GM18520 (cell line): Measurements from ENCODE around the gene SSNA1.
A peak's percentile ranks its signal among the peaks of the same experiment; 100 is the strongest.

Experiments
- ATAC-seq: cut with Tn5 transposase; IDR thresholded peaks from one replicate; pipeline ENCODE4 v1.9.1; 2021; ENCODE audit not compliant: unreplicated experiment

Gene SSNA1

GRCh38 chr9:137198902-137199283 is 10.4 kb downstream of the SSNA1 start:
- ATAC-seq: no peak

DNA sequence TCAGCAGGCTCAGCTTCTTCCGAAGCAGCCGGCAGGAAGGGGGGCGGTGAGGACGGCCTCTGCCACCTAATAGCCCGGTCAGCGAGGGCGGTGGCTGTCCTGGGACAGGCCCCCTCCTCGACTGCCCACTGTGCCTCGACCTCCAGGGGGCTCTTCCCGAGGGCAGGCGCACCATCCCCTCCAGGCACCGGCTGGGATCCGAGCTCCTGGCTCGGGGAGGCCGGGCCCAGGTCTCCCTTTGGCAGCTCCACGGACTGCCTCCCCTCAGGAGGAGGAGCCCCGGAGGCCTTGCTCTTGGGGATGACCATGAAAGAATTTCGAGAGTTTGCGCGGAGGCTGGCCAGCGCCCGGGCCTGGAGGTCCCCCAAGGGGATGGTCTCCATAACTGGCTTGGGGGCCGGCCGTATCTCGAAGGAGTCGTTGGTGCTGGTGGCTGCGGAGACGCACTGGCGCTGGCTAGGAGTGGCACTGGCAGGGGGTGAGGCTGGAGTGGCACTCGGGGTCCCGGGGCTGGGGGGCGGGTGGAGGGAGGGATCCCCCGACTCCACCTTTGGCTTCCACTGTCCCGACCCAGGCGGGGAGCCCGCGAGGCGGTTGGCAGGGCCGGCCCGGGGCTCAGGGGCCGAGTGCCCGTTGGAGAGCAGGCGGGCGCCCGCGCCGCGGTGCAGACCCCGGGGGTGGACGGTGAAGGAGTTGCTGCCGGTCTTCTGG is 11.1 kb downstream of the SSNA1 start:
- ATAC-seq: no peak

DNA sequence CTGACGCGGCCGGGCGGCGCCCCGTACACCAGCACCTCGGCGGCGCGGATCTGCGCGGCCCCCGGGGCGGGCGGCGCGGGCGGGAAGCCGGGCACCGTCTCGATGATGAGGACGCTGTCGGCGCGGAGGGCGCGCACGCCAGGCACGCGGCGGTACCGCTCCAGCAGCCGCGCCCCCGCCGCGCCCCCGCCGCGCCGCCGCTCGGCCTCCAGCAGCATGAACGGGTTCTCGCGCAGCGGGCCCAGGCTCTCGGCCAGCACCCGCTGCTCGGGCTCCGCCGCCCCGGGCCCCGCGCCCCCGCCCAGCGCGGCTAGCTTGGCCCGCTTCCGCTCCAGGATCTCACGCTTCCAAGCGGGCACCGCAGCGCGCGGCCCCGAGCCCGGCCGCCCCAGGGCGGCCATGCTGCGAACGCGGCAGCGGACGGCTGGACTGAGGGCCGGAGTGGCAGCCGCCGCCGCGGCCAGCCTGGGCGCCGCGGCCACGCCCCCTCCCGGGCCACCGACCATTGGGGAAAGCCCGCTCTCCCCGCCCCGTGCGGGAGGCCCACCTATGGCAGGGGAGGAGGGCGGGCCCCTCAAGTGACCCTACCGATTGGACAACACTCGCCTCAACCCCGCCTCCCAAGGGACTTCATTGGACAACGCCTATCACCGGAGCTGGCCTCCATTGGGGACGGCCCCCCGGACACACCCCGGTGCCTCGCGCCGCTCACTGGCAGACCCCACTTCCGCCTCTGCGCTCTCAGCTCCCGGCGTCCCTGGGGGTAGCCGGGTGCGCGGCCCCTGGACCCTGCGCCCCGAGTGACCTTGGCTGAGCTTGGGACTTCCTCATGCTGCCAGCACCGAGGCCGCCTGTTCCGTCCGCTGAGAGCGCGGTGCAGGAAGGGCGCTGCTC is 12.1 kb downstream of the SSNA1 start, which contains the start of gene TPRN:
Gene TPRN (minus strand): TSS at position 431 of the 894 bp plus-strand sequence. CDS start 30 bp downstream, at position 401.
- ATAC-seq: peak; percentile 88

- ATAC-seq: no peak
Observed at GRCh38 chr9:137201205-137201868, 12.9 kb downstream of the SSNA1 start.

DNA sequence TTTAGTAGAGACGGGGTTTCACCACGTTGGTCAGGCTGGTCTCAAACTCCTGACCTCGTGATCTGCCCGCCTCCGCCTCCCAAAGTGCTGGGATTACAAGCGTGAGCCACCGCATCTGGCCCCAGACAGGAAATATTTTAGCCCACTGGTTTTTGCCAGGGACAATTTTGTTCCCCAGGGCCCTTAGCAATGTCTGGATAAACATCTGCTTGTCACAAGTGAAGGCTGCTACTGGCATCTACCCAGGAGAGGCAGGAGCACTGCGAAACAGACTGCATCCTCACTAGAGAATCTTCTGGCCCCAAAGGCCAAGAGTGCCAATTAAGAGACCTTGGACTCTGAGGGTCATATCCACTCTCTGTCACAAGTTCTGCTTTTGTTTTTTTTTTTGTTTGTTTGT is 14.5 kb downstream of the SSNA1 start:
- no peak for ATAC-seq

DNA sequence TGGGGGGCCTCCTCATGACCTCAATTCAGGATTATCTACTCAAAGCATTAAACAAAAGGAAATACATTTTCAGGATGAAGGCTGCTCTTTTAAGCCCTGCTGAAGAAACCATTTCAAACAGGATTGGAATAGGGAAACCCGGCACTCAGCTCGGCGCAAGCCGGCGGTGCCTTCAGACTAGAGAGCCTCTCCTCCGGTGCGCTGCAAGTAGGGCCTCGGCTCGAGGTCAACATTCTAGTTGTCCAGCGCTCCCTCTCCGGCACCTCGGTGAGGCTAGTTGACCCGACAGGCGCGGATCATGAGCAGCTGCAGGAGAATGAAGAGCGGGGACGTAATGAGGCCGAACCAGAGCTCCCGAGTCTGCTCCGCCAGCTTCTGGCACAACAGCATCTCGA is 16.3 kb downstream of the SSNA1 start:
- no peak for ATAC-seq

DNA sequence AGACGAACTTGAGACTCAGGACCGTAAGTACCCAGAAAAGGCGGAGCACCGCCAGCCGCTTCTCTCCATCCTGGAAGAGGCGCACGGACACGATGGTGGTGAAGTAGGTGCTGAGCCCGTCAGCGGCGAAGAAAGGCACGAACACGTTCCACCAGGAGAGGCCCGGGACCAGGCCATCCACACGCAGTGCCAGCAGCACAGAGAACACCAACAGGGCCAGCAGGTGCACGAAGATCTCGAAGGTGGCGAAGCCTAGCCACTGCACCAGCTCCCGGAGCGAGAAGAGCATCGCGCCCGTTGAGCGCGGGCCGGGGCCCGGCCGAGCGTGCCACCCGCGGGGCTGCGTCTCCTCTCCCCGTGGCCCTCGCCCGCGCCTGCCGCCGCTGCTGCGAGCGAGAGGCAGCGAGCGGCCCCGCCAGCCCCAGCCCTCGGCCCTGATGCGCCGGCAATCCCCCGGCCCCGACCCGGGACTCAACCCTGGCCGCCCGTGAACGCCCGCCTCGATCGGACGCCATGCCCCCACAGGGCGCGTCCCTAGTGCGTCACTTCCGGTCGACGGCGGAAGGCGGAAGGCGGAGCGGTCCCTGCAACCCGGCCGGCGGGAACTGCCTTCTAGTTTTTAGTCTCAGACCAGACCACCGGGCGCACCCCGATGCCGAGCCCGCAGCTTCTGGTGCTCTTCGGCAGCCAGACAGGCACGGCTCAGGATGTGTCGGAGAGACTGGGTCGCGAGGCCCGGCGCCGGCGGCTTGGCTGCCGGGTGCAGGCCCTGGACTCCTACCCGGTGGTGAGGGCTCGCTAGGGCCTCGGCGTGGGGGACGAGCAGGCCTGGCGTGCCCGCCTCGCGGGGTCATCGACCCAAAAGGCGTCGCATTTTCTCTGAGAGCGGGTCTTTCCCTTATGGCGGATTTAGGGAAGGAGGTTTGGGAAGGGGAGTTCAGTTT is 16.9 kb downstream of the SSNA1 start, which contains the start of the genes NDOR1 and TMEM203:
Gene NDOR1 (plus strand): TSS at position 575 of the 944 bp plus-strand sequence. CDS start 78 bp downstream, at position 653.
Gene TMEM203 (minus strand): TSS at position 523 of the 944 bp plus-strand sequence. CDS start 234 bp downstream, at position 289.
- ATAC-seq: peak; percentile 31

DNA sequence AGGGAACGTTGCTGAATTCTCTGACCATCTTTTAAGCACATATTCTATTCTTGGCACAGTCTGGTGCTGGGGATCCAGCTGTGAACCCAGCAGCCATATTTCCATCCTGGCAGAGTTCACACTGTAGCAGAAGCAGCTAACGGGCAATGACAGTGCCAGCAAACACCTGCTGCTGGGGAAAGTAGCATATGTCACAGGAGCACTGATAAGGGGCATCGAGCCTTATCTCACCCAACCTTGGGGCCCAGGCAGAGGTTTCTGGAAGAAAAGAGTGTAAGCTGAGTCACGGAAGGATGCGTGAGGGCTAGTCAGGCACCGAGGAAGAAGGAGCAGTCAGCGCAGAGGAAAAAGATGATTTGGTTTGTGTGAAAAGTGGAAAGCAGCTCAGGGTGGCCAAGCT is 18.1 kb downstream of the SSNA1 start:
- no peak for ATAC-seq

- ATAC-seq: no peak
Observed at GRCh38 chr9:137211532-137211931, 23.1 kb downstream of the SSNA1 start.

DNA sequence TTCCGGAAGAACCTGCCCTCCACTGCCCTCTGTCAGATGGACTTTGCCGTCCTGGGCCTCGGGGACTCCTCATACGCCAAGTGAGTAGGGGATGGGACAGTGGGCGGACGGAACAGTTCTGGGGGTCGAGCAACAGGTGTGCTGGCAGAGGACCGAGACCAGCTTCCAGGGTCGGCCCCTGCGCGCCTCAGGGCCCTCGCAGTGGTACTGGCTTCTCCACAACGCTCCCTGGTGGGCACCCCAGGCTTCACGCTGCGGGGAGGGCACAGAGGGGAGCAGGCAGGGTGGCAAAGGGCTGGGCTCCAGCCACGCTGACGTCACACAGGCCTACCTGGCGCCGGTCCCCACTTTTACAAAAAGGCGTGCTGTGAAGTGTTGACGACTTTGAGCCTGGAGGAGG is 24.0 kb downstream of the SSNA1 start:
- ATAC-seq: no peak

DNA sequence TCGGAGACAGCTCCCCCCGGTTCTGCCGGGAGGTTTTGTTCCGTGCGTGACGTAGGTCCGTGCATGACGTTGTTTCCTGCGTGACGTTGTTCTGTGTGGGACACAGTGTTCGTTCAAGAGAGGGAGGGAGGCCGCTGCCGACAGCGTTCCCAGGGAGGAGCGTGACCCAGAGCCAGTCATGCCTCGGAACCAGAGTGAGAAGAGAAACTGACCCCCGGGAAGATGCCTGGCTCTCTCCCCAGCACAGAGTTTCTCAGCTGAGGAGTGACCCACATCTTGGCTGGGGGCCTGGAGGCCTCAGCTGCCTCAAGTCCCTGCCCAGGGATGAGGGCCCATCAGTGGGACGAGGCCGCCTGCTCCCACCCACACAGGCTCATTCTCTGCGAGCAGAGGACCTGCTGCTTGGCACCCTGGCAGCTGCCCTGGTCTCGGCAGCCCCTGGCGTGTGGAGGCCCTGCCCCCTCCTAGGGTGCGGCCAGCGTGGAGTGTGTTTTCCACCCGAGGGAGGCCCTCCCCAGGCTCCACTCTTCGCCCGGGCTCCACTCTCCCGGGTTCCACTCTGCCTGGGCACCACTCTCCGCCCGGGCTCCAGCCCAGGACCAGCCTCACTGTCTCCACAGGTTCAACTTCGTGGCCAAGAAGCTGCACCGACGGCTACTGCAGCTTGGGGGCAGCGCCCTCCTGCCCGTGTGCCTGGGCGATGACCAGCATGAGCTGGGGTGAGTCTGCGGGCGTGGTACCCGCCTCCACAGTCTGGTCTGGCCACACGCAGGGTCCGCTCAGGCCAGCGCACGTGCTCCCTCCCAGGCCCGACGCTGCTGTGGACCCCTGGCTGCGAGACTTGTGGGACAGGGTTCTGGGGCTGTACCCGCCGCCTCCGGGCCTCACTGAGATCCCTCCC is 24.9 kb downstream of the SSNA1 start:
- no peak for ATAC-seq

- no peak for ATAC-seq
Observed at GRCh38 chr9:137214620-137215019, 26.1 kb downstream of the SSNA1 start.

- ATAC-seq: no peak
Observed at GRCh38 chr9:137215196-137215986, 26.9 kb downstream of the SSNA1 start.

DNA sequence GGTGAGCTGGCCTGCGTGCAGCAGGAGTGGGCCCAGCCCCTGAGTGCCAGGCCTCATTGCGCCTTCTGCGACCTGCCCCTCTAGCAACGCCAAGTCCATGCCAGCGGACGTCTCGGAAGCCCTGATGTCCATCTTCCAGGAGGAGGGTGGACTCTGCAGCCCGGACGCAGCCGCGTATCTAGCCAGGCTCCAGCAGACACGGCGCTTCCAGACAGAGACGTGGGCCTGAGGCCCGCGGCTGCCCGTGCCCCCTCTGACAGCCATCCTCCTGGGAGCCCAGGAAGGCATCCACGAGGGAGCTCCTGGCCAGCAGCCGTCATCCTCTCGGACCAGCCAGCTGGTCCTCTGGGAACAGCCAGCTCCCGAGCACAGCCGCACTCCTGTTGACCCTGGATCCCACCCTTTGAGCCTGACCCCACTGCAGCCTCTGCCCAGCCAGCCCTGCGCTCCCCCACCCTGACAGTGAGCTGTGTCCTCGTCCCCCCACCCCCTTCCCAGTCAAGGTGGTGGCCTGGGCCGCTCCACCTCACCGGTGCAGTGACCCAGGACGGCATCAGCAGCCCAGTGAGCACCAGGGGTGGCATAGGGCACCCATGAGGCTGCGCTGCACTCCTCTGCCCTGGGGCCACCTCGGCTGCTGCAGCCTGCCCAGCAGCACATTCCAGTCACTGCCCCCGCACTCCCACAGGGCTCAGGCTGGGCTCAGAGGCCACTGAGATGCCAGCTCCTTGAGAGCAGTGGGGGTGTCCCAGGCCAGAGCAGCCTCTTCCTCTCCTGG is 27.9 kb downstream of the SSNA1 start:
- no peak for ATAC-seq

DNA sequence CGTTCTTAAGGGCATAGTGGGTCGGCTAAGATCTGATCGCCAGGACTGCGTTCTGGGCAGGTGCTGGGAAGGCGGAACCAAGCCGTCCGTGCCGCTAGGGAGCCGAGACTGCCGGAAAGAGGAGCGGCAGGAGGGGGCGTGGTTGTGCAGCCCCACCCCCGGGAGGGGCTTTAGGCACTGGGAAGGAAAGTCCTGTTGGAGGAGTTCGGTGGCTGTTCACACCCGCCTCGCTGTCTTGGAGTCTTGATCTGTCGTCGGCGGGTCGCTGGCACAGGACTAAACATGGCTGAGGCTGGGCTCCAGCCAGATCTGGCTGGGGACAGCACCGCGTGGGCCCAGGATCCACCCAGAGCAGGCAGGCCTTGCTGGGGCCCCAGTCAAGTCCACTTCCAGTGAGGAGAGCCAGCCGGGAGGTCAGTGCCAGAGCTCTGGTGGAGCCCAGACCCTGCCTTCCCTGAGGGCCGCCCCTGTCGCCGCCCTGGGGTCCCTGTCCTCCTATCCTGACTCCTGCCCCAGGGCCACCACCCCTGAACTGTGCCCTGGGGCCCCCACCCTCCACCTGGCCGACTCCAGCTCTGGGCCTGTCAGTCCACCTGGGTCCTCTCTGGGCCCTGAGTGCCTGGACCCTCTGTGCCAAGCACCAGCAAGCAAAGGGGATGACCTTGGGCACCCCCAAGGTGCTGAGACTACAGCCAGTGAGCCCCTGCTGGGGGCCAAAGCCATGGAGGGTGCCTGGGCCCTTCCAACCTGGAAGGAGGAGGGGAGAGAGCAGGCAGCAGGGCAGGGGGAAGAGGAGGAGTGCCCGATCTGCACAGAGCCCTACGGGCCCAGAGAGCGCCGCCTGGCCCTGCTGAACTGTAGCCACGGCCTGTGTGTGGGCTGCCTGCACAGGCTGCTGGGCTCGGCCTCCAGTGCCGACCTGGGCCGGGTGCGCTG is 29.1 kb downstream of the SSNA1 start:
- no peak for ATAC-seq

GRCh38 chr9:137218212-137218753 is 29.8 kb downstream of the SSNA1 start:
- ATAC-seq: no peak
